ENCODE data around the gene TEX19. TPM values are rescaled to one million over a fixed set of nuclear protein-coding genes. Genes with fewer than 3 reads are reported as not detected.

TEX19 gene
- total RNA-seq, 1 experiment from 2014 or later, result 0.21 TPM

GRCh38 chr17:82322526-82323453, 36.3 kb upstream of the TEX19 start:
- no TSS peak for BruUV-seq (replicated peaks)
- no peaks in the 10 kb centered on the region for H3K36me3 ChIP-seq (ENCODE audit: control insufficient read depth, insufficient read depth, low read length)
- TF ChIP-seq POLR2AphosphoS5 (IDR thresholded peaks at IDR 0.05; ENCODE audit: low read depth, low read length), result no peak
- no peak for TF ChIP-seq REST (IDR thresholded peaks at IDR 0.05; ENCODE audit: insufficient read depth in 1 of 2, low read depth in 2 of 2, low read length in 1 of 2)
- in situ Hi-C loops (cut with HindIII; ENCODE audit: low pct_unique_long_range_greater_than_20kb, low sequenced_read_pairs) (no loop called here), intact Hi-C loops (cut with micrococcal nuclease; ENCODE audit: unreplicated experiment) (loop anchor here (5.0 kb wide), 1 partner anchor 80 kb away; no protein-coding TSS in a partner anchor)
- peak; percentile 57 for ATAC-seq
- H3K27me3 ChIP-seq (ENCODE audit: control insufficient read depth, insufficient read depth, low read length), result no peaks in the 10 kb centered on the region
- CTCF ChIA-PET, result interaction anchor here (0.6 kb wide), 3 partner anchors 9 to 72 kb away, joined by 3 to 15 read pairs (median 3); no protein-coding TSS in a partner anchor
- no peaks in the 10 kb centered on the region for H3K9me3 ChIP-seq (ENCODE audit: control insufficient read depth, insufficient read depth, low read depth, low read length)
- DNase-seq (ENCODE audit: low read depth, low spot score), result no peak
- no peak overlapping the region for H3K27ac ChIP-seq (ENCODE audit: low read length)
- H3K4me3 ChIP-seq (ENCODE audit: low read depth in 2 of 2, low read length in 2 of 2), result no peak overlapping the region
- POLR2A ChIA-PET, result no interaction called here
- H3K4me1 ChIP-seq (ENCODE audit: control insufficient read depth, insufficient read depth, low read length), result peaks cover 21% of the 10 kb centered on the region

GRCh38 chr17:82323514-82324234, 35.4 kb upstream of the TEX19 start:
- in situ Hi-C loops (cut with HindIII; ENCODE audit: low pct_unique_long_range_greater_than_20kb, low sequenced_read_pairs) (no loop called here), intact Hi-C loops (cut with micrococcal nuclease; ENCODE audit: unreplicated experiment) (loop anchor here (5.0 kb wide), 1 partner anchor 81 kb away; no protein-coding TSS in a partner anchor)
- Histone ChIP-seq H3K4me1 (ENCODE audit: control insufficient read depth, insufficient read depth, low read length) (peaks cover 28% of the 10 kb centered on the region), H3K4me3 (ENCODE audit: low read depth in 2 of 2, low read length in 2 of 2) (no peak overlapping the region), H3K27me3 (ENCODE audit: control insufficient read depth, insufficient read depth, low read length) (no peaks in the 10 kb centered on the region), H3K27ac (ENCODE audit: low read length) (no peak overlapping the region), H3K9me3 (ENCODE audit: control insufficient read depth, insufficient read depth, low read depth, low read length) (no peaks in the 10 kb centered on the region), H3K36me3 (ENCODE audit: control insufficient read depth, insufficient read depth, low read length) (no peaks in the 10 kb centered on the region)
- DNase-seq (ENCODE audit: low read depth, low spot score), result no peak
- BruUV-seq (replicated peaks), result no TSS peak
- ChIA-PET POLR2A (no interaction called here), CTCF (interaction anchor here (0.5 to 0.6 kb wide), 3 partner anchors 39 to 73 kb away, joined by 3 to 15 read pairs (median 7); no protein-coding TSS in a partner anchor)
- ATAC-seq, result no peak
- no peak for TF ChIP-seq TCF7L2 (IDR thresholded peaks at IDR 0.05; ENCODE audit: low read depth, low read length)
- TF ChIP-seq POLR2AphosphoS5 (IDR thresholded peaks at IDR 0.05; ENCODE audit: low read depth, low read length), result no peak
- no peak for TF ChIP-seq REST (IDR thresholded peaks at IDR 0.05; ENCODE audit: insufficient read depth in 1 of 2, low read depth in 2 of 2, low read length in 1 of 2)
- no peak for TF ChIP-seq SIN3A (IDR thresholded peaks at IDR 0.05; ENCODE audit: borderline replicate concordance, insufficient read depth, low read depth, low read length)
- TF ChIP-seq CTCF (IDR thresholded peaks at IDR 0.05), result no peak
